GM12875 (cell line): ENCODE data around the gene DLL3.

Experiments used
- H3K4me3 ChIP-seq: one replicate; pipeline ENCODE4 v1.5.1; 2011; ENCODE audit warnings: low read depth, low read length, control low read depth
- TF ChIP-seq, protein P1 (sequence below): IDR thresholded peaks from 2 replicates; pipeline ENCODE4 v1.5.1; 2011; ENCODE audit warnings: low read depth, mild to moderate bottlenecking, control low read depth, inconsistent platforms, low read length, moderate library complexity, borderline replicate concordance; ENCODE audit not compliant: insufficient read depth

The DLL3 gene

GRCh38 chr19:39497996-39498797 is 550 bp upstream of the DLL3 start:
- H3K4me3 ChIP-seq, result peak overlapping the region; percentile 12
- TF ChIP-seq, protein P1, sequence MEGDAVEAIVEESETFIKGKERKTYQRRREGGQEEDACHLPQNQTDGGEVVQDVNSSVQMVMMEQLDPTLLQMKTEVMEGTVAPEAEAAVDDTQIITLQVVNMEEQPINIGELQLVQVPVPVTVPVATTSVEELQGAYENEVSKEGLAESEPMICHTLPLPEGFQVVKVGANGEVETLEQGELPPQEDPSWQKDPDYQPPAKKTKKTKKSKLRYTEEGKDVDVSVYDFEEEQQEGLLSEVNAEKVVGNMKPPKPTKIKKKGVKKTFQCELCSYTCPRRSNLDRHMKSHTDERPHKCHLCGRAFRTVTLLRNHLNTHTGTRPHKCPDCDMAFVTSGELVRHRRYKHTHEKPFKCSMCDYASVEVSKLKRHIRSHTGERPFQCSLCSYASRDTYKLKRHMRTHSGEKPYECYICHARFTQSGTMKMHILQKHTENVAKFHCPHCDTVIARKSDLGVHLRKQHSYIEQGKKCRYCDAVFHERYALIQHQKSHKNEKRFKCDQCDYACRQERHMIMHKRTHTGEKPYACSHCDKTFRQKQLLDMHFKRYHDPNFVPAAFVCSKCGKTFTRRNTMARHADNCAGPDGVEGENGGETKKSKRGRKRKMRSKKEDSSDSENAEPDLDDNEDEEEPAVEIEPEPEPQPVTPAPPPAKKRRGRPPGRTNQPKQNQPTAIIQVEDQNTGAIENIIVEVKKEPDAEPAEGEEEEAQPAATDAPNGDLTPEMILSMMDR, result no peak

DNA sequence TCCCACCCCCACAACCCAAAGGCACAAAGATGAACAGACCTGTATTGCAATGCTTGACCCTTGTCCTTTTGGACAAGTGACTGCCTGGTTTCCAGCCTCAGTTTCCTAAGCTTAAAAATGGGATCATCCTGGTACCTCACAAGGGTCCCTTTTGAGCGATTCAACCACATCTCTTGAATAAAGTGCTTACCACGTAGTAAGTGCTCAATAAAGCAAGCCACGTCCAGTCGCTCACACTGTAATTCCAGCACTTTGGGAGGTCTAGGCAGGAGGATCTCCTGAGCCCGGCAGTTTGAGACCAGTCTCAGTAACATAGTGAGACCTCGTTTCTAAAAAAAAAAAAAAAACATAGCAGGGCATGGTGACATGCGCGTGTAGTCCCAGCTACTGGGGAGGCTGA is 1.2 kb downstream of the DLL3 start:
- no peak overlapping the region for H3K4me3 ChIP-seq
- TF ChIP-seq, protein P1, result no peak

GRCh38 chr19:39500543-39500942 is 1.8 kb downstream of the DLL3 start:
- TF ChIP-seq, protein P1, result no peak
- no peak overlapping the region for H3K4me3 ChIP-seq

DNA sequence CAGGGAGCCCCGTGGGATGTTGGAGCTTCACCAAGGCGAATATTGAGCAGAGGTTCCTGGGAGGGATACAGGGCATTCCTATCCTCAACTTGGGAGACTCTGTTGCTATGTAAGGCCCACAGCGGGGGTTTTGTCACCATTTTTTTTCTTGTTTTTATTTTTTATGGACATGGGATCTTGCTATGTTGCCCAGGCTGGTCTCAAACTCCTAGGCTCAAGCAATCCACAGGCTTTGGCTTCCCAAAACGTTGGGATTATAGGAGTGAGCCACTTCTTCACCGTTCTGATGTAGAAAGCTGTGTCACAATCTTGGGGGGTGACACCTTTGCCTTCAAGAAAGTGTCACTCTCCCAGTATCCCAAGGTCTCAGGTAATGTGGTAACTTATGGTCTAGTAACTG is 2.6 kb downstream of the DLL3 start:
- no peak overlapping the region for H3K4me3 ChIP-seq
- TF ChIP-seq, protein P1, result no peak

DNA sequence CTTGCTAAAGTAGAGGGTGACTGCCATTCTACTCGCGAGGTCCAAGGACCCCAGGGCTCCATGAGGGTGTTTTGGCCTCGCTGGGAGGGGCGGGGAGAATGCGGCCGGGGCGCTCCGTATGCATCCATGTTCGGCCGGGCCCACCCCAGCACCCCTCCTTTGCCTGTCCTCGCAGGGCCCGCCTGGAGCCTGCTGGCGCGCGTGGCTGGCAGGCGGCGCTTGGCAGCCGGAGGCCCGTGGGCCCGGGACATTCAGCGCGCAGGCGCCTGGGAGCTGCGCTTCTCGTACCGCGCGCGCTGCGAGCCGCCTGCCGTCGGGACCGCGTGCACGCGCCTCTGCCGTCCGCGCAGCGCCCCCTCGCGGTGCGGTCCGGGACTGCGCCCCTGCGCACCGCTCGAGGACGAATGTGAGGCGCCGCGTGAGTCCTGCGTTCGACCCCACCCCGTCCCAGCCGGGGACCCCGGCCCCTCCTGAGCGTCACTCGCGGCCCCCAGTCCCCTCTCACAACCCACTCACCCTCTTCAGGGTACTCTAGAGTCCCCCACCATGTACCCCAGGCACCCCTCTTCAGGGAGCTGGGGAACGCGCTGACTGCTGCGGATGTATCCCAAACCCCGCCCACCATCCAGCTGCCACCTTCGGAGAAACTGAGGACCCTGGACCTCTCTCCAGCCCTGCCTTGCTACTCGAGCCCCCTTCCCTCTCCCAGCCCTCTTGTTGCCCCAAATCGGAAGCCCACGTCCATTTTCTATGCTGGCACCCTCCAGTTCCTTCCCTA is 4.1 kb downstream of the DLL3 start:
- no peak overlapping the region for H3K4me3 ChIP-seq
- TF ChIP-seq, protein P1, result peak; percentile 98

DNA sequence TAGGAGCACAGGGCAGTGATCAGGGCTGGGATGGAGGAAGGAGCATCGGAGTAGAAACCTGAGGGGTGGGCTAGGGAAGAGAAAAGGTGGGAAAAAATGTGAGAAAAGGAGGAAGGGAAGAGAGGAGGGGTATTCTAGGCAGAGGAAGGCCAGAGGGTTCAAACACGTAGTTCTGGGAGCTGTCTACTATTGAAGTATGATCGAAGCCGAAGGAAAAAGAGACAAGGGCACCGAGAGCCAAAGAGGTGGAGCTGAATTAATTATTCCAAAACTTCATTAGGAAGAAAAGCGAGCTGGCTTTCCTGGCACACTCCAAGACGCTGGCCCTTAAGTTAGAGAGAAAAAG is 7.8 kb downstream of the DLL3 start:
- TF ChIP-seq, protein P1, result no peak
- no peak overlapping the region for H3K4me3 ChIP-seq

DNA sequence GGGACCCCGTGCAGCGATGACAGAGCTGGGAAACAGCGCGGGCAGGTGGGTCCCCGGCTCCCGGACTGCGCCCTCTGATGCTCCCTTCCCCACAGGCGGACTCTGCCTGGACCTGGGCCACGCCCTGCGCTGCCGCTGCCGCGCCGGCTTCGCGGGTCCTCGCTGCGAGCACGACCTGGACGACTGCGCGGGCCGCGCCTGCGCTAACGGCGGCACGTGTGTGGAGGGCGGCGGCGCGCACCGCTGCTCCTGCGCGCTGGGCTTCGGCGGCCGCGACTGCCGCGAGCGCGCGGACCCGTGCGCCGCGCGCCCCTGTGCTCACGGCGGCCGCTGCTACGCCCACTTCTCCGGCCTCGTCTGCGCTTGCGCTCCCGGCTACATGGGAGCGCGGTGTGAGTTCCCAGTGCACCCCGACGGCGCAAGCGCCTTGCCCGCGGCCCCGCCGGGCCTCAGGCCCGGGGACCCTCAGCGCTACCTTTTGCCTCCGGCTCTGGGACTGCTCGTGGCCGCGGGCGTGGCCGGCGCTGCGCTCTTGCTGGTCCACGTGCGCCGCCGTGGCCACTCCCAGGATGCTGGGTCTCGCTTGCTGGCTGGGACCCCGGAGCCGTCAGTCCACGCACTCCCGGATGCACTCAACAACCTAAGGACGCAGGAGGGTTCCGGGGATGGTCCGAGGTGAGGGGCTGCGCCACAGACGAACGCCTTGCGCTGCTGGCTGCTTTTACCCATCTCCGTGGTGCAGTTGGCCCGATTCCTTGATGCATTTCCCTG is 8.4 kb downstream of the DLL3 start:
- TF ChIP-seq, protein P1, result no peak
- H3K4me3 ChIP-seq, result peak overlapping the region; percentile 64
